Panc1 (cell line): Measurements from ENCODE around the gene ZYX.

Source experiments
- SIN3A ChIP-seq: IDR thresholded peaks from 2 replicates; pipeline ENCODE4 v1.6.1; 2012; ENCODE audit warnings: low read depth, mild to moderate bottlenecking, low read length, moderate library complexity, borderline replicate concordance; ENCODE audit not compliant: insufficient read depth
- TF ChIP-seq, protein P1 (sequence below): fragments of 450-650 bp; IDR thresholded peaks from 2 replicates; pipeline ENCODE4 v1.5.1; 2017; ENCODE audit warnings: mild to moderate bottlenecking
- TF ChIP-seq, protein P2 (sequence below), 2 experiments: IDR thresholded peaks; 2 replicates each; pipeline ENCODE4 v1.6.1; 2011 to 2012; ENCODE audit warnings: low read depth in 2 of 2, control low read depth in 1 of 2, low read length in 1 of 2, mild to moderate bottlenecking in 1 of 2, moderate library complexity in 1 of 2; ENCODE audit not compliant: insufficient read depth in 1 of 2

DNA sequence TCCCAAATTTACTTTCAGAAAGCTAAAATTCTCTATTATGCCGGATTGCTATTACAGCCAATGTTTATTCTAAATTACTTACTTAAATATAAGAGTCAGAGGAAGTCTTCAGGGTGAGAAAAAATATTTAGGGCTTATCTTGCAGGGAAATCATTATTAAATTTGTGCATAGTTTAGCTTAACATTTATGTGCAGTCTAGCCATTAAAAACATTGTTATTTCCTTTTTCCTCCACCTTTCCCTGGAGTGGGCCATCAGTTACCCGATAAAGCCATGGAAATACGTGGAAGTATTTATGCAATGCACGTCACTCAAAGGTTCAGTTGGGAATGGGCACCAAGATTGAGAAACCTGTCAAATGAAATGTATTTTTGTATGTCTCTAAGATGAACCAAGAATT lies 52.6 kb downstream of the ZYX start:
- TF ChIP-seq SIN3A: no peak
- TF ChIP-seq, protein P1, sequence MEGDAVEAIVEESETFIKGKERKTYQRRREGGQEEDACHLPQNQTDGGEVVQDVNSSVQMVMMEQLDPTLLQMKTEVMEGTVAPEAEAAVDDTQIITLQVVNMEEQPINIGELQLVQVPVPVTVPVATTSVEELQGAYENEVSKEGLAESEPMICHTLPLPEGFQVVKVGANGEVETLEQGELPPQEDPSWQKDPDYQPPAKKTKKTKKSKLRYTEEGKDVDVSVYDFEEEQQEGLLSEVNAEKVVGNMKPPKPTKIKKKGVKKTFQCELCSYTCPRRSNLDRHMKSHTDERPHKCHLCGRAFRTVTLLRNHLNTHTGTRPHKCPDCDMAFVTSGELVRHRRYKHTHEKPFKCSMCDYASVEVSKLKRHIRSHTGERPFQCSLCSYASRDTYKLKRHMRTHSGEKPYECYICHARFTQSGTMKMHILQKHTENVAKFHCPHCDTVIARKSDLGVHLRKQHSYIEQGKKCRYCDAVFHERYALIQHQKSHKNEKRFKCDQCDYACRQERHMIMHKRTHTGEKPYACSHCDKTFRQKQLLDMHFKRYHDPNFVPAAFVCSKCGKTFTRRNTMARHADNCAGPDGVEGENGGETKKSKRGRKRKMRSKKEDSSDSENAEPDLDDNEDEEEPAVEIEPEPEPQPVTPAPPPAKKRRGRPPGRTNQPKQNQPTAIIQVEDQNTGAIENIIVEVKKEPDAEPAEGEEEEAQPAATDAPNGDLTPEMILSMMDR: no peak
- TF ChIP-seq, protein P2, sequence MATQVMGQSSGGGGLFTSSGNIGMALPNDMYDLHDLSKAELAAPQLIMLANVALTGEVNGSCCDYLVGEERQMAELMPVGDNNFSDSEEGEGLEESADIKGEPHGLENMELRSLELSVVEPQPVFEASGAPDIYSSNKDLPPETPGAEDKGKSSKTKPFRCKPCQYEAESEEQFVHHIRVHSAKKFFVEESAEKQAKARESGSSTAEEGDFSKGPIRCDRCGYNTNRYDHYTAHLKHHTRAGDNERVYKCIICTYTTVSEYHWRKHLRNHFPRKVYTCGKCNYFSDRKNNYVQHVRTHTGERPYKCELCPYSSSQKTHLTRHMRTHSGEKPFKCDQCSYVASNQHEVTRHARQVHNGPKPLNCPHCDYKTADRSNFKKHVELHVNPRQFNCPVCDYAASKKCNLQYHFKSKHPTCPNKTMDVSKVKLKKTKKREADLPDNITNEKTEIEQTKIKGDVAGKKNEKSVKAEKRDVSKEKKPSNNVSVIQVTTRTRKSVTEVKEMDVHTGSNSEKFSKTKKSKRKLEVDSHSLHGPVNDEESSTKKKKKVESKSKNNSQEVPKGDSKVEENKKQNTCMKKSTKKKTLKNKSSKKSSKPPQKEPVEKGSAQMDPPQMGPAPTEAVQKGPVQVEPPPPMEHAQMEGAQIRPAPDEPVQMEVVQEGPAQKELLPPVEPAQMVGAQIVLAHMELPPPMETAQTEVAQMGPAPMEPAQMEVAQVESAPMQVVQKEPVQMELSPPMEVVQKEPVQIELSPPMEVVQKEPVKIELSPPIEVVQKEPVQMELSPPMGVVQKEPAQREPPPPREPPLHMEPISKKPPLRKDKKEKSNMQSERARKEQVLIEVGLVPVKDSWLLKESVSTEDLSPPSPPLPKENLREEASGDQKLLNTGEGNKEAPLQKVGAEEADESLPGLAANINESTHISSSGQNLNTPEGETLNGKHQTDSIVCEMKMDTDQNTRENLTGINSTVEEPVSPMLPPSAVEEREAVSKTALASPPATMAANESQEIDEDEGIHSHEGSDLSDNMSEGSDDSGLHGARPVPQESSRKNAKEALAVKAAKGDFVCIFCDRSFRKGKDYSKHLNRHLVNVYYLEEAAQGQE (IDR thresholded peaks at IDR 0.05; ENCODE audit: insufficient read depth in 1 of 2, low read depth in 2 of 2, low read length in 1 of 2): no peak
